Measurements from ENCODE around the gene BBS9.

DNA sequence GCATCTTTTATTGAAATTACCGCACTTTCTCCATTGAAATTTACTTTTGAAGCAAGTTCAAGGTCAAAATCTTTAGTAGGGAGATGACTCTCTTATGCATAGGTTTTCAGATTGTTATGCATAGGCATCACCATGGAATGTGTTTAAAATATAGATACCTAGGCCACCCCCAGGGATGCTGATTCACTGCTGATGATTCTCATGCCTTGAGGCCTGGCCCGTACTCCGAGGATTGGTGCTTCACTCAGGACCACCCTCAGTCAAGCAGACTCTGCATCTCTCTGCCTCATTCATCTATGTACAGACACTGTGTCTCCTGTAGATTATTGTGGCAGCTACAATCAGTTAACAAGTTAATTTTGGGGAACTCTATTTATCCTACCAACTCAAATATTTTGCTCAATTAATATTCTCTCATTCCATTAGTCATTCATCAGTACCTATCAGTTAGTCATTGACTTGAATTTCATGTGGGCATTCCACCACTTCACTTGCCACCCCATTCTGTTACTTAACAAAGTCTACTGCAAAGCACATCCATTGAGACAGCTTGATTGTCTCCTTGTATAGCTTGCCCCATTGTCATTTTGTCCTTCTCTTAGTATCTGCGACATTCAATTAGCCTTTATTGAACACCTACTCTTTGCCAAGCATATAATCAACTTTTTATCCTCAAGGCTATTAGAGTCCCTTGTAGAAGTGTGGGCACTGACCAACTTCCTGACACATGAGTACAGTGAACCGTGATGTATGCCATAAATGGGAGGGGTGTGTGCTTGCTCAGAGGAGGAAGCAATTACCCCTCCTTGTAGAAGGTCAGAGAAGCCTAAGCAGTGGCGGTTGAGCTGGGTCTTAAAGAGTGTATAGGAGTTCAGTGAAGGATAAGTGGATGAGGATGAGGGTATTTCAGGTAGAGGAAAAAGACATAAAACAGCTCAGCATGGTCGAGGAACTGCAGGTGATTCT, 520.4 kb downstream of the BBS9 start:
- TF ChIP-seq, protein P1, sequence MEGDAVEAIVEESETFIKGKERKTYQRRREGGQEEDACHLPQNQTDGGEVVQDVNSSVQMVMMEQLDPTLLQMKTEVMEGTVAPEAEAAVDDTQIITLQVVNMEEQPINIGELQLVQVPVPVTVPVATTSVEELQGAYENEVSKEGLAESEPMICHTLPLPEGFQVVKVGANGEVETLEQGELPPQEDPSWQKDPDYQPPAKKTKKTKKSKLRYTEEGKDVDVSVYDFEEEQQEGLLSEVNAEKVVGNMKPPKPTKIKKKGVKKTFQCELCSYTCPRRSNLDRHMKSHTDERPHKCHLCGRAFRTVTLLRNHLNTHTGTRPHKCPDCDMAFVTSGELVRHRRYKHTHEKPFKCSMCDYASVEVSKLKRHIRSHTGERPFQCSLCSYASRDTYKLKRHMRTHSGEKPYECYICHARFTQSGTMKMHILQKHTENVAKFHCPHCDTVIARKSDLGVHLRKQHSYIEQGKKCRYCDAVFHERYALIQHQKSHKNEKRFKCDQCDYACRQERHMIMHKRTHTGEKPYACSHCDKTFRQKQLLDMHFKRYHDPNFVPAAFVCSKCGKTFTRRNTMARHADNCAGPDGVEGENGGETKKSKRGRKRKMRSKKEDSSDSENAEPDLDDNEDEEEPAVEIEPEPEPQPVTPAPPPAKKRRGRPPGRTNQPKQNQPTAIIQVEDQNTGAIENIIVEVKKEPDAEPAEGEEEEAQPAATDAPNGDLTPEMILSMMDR (conservative IDR thresholded peaks at IDR 0.05; ENCODE audit: low read length), result no peak
- TF ChIP-seq EZH2phosphoT487 (IDR thresholded peaks at IDR 0.05; ENCODE audit: borderline replicate concordance), result no peak

All from Loucy (cell line).